GM12875 (cell line): ENCODE results near the gene MESD.

Experiments used
- H3K4me3 ChIP-seq: one replicate; pipeline ENCODE4 v1.5.1; 2011; ENCODE audit warnings: low read depth, low read length, control low read depth
- CTCF ChIP-seq: IDR thresholded peaks from 2 replicates; pipeline ENCODE4 v1.5.1; 2011; ENCODE audit warnings: low read depth, mild to moderate bottlenecking, control low read depth, inconsistent platforms, low read length, moderate library complexity, borderline replicate concordance; ENCODE audit not compliant: insufficient read depth

Gene MESD

GRCh38 chr15:80953001-80953952 lies 36.3 kb downstream of the MESD start:
- no peak for TF ChIP-seq CTCF

GRCh38 chr15:80951941-80952340 lies 37.7 kb downstream of the MESD start:
- no peak for TF ChIP-seq CTCF
- no peak overlapping the region for H3K4me3 ChIP-seq

More at GRCh38 chr15:80953001-80953952, 36.3 kb downstream of the MESD start:
- no peak overlapping the region for H3K4me3 ChIP-seq

- no peak for TF ChIP-seq CTCF
- no peak overlapping the region for H3K4me3 ChIP-seq
Measured at GRCh38 chr15:80950291-80951078, 39.1 kb downstream of the MESD start.

GRCh38 chr15:80949756-80950155 lies 39.9 kb downstream of the MESD start:
- TF ChIP-seq CTCF: no peak
- H3K4me3 ChIP-seq: no peak overlapping the region

- H3K4me3 ChIP-seq: no peak overlapping the region
- TF ChIP-seq CTCF: no peak
Measured at GRCh38 chr15:80948651-80949292, 40.8 kb downstream of the MESD start.

- no peak for TF ChIP-seq CTCF
- H3K4me3 ChIP-seq: no peak overlapping the region
Measured at GRCh38 chr15:80946576-80946975, 43.0 kb downstream of the MESD start.
